GM21515 (cell line): Measurements from ENCODE around the gene FAM131B.

Source experiments
- ATAC-seq: cut with Tn5 transposase; IDR thresholded peaks from one replicate; pipeline ENCODE4 v1.9.1; 2021; ENCODE audit not compliant: unreplicated experiment

Gene FAM131B

DNA sequence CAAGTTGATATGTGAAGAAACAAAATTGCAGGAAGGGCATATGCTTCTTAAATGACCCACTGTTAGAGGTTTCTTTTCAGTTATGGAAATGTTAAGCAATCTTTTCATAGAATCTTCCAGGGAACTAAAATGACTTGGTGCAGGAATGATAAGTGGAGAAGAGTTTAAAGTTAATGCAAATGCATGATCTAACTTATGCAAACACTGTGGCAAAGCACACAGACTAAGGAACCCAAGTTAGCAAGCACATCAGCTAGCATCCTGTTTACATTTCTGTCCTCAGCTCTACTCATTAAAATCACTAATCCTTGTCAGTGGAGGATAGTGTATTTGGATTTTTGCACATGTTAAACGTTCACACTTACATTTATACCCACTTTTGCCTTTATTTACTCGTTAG lies 37.3 kb downstream of the FAM131B start:
- peak; percentile 62 for ATAC-seq

DNA sequence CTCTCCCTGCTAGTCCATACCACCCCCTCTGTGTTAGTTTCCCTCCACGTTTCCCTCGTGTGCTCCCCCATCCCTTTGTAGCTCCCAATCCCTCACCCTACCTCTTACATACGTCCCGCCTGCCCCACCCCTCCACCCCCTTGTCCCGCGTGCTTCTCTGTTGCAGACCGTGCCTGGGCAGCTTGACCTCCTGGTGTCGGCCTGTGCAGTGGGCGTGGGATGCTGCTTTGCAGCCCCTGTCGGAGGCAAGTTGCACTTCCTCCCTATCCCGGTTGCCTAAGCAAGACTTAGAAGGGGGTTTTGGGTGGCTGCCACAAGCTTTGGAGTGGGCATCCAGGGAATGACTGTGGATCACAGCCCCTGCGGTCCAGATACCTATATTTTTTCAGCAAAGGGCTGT lies 38.9 kb downstream of the FAM131B start:
- no peak for ATAC-seq

DNA sequence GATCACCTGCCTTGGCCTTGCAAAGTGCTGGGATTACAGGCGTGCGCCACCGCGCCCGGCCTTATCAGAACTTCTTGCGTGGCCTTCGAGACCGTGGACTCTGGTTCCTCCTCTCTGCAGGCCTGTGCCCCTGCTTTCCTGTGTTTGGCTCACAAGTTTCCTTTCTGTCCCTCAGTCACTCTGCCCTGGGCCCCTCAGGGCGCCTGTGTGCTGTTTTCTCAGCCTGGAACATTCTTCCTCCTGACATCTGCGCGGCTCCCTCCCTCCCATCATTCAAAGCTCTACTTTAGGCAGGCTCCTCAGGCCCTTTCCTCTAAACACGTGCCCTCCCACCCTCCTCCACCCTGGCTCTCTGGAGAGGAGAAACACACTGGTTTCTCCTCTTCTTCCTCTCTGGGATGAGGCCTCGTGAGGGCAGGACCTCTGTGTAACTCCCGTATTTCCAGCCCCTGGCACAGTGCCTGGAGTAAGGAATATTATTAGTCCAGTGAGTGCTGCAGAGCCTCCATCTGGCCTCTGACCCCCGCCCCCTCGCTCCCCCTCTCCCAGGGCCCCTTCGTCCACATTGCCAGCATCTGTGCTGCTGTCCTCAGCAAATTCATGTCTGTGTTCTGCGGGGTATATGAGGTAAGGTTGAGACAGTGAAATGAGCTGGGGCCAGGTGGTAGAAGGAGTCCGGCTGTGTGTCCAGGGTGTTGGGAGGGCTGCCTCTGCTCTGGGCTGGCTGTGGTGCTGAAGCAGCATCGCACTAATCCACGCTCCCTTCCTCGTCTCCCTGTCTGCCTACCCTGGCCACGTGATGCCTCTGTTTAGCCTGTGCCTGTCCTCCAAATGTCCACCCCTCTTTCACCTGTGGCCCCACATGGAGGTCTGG lies 39.5 kb downstream of the FAM131B start:
- ATAC-seq = no peak

DNA sequence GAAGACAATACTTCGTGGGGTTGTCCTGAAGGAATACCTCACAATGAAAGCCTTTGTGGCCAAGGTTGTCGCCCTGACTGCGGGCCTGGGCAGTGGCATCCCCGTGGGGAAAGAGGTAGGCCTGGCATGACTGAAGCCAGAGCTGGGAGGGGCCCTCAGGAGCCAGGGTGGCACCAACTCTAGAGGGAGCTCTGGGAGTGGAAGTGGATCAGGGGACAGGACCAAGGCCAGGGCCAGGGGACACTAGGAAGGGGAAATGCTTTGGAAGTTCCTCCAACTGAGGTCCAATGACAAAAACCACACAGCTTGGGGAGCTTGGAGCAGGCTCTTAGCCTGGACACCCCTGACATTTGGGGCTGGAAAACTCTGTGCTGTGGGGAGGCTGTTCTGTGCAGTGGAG lies 40.8 kb downstream of the FAM131B start:
- no peak for ATAC-seq

DNA sequence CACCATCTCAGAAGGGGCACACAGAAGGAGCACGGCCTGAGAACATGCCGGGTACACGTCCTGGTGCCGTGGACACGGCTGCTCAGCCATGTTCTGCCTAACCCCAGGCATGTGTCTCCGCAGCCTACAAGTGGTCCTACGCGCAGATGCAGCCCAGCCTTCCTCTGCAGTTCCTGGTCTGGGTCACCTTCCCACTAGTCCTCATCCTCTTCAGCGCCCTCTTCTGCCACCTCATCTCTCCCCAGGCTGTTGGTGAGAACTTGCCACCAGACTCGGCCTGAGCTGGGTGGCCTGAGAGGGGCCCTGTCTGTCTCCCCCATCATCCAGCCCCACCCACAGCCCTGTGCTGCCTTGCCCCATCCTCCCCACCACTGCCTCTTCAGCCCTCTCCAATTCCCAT lies 41.3 kb downstream of the FAM131B start:
- ATAC-seq = no peak

DNA sequence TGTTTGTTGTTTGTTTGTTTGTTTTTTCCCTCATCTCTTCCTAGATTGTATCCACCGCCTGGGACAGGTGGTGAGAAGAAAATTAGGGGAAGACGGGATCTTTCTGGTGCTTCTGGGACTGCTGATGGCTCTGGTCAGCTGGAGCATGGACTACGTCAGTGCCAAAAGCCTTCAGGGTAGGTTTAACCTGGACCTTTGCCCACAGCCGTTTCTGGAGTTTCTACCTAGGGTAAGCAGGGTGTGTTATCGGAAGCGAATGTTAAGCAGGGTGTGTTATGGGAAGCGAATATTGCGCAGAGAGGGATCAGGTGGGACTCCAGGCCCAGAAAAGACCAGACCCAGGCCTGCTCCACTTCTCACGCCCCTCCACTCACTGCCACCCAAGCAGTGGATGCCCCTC lies 41.9 kb downstream of the FAM131B start:
- ATAC-seq = no peak

DNA sequence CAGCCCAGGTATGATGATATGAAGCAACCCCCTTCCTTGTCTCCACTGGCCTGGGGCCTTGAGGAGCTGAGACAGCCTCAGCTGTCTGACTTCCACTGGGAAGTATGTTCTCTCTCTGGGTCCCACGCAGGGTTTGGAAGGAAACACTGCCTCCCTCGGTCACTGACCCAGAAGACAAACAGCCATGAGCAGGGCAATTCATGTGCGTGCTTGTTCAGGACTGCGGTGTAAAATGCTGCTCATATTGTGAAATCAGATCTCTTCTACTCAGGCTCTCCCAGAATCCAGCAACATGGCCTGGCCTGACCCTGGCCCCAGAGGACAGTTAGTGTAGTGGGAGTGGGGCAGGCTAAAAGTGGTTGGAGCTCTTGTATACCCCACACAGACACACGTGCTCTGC lies 43.9 kb downstream of the FAM131B start:
- no peak for ATAC-seq

DNA sequence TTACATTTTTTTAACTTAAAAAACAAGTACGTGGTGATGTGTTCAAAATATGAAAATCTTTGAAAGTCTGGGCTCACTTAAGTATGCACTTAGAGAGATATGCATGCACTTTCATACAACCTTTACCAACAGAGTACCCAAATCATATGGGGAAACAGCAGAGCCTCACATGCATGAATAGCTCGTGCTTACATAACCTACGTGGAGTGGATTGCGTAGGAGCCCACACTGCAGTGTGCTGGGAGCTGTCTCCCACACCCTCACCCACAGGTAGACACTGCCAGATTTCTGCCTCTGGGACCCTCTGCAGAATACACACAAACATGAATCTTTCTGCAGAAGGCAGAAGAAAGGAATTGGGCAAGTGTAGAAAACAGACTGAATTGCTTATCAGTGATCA lies 46.0 kb downstream of the FAM131B start:
- ATAC-seq = no peak

DNA sequence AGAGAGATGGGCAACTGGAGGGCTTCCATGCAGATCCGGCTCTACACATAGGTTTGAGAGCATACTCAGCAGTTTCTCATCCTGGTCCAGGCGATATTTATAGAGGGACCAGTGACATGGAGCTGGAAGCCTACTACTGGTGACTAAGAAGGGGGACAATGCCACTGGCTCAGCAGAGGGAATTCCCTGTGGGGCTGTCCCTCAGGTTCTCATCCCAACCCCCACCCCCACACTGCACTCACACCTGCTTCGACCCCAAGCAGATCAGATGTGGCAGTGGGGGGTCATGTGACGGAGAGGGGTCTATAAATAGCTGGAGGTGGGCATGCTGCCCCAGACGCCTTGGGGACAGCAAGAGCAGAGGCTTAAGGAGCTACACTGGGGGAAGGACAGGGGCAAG lies 46.7 kb downstream of the FAM131B start, which contains the start of gene CLCN1:
Gene CLCN1 (plus strand): TSS at position 336 of the 400 bp plus-strand sequence. CDS start 102 bp downstream, outside the sequence.
- no peak for ATAC-seq

DNA sequence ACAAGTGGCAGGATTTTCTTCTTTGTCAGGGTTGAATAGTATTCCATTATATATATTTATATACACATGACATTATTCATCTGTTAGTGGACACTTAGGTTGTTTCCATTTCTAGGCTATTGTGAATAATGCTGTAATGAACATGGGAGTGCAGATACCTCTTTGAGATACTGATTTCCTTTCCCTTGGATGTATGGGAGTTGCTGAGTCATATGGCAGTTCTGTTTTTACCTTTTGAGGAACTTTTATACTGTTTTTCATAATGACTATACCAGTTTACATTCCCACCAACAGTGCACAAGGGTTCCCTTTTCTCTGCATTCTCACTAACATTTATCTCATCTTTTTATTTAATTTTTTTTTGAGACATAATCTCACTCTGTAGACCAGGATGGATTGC lies 48.4 kb downstream of the FAM131B start:
- no peak for ATAC-seq

DNA sequence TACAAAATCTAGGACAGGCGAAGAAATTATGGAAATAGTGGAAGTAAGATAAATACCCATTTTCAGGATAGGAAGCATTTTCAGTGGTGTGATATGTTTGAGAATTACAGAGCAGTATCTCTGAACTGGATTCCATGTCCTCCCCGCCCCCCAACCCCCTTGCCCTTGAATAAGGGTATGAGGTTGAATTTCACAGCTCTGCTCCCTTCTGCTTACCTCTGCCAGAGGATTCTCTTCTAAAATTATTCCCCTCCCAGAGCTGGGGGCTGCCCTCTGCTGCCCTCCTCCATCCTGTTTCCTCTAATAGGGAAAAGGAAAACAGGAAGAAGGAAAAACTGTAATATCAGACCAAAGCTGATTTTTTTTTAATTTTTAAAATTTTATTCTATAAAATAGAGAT lies 53.9 kb downstream of the FAM131B start:
- ATAC-seq = no peak

DNA sequence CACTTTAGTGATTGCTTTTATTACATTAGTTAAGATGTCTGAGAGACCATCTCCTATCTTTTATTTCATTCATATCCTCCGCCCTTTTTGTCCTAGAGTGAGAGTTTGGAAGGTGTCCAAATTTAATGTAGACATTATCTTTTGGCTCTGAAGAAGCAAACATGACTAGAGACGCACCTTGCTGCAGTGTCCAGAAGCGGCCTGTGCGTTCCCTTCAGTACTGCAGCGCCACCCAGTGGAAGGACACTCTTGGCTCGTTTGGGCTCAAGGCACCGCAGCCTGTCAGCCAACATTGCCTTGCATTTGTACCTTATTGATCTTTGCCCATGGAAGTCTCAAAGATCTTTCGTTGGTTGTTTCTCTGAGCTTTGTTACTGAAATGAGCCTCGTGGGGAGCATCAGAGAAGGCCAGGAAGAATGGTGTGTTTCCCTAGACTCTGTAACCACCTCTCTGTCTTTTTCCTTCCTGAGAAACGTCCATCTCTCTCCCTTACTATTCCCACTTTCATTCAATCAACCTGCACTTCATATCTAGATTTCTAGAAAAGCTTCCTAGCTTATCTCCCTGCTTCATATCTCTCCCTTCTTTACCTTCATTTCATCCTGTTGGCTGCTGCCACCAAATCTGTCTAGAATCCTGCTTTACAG lies 57.0 kb downstream of the FAM131B start:
- no peak for ATAC-seq

DNA sequence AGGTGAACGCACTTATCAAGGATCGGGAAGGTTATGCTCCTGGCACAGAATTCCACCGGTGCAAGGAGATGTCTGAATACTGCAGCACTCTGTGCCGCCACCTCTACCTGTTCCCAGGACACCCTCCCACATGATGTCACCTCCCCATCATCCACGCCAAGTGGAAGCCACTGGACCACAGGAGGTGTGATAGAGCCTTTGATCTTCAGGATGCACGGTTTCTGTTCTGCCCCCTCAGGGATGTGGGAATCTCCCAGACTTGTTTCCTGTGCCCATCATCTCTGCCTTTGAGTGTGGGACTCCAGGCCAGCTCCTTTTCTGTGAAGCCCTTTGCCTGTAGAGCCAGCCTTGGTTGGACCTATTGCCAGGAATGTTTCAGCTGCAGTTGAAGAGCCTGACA lies 57.6 kb downstream of the FAM131B start:
- no peak for ATAC-seq

DNA sequence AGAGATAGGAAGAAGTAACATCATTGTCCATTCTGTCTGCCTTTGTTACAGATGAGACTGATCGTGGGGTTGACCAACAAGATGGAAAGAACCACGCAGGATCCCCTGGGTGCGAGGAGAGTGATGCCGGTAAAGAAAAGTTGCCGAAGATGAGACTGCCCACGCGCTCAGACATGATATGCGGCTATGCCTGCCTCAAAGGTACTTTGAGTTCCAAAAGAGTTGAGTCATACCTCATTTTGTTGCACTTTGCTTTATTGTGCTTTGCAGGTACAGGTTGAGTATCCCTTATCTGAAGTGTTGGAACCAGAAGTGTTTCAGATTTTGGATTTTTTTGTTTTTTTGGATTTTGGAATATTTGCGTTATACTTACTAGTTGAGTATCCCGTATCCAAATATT lies 58.8 kb downstream of the FAM131B start:
- no peak for ATAC-seq
